Prostate gland (tissue), 2 donors: Measurements from ENCODE around the gene TMEM178B.

Experiments used
- CTCF ChIP-seq, 4 experiments: fragments of 200-600 bp in 2 of 4; fragments of 450-650 bp in 2 of 4; sonication (generic) in 2 of 4; IDR thresholded peaks; 1 replicate in 3 of 4; 2 replicates in 1 of 4; pipeline ENCODE4 v1.5.1; 2016 to 2019; ENCODE audit warnings: antibody characterized with exemption in 4 of 4, mild to moderate bottlenecking in 2 of 4, moderate library complexity in 2 of 4
- POLR2A ChIP-seq: fragments of 450-650 bp; IDR thresholded peaks from one replicate; pipeline ENCODE4 v1.6.1; 2016; ENCODE audit warnings: antibody characterized with exemption, mild to moderate bottlenecking
- POLR2AphosphoS5 ChIP-seq: sonication (generic); formaldehyde crosslinking; IDR thresholded peaks from one replicate; pipeline ENCODE4 v1.6.1; 2017; ENCODE audit warnings: antibody characterized with exemption

GRCh38 chr7:141234335-141235105, 160.7 kb downstream of the TMEM178B start:
- TF ChIP-seq POLR2A (no peak), POLR2AphosphoS5 (no peak), CTCF (IDR thresholded peaks at IDR 0.05) (no peak)
